Rectal smooth muscle tissue (tissue), 1 donor: ENCODE measurements around the gene DLG1.
"Not testable (repeated sequence)": the region's sequence is repeated elsewhere in the genome, so short reads cannot be mapped to it uniquely, and the experiment has no call there.

Experiments used
- H3K27ac ChIP-seq: one replicate; pipeline ENCODE4 v1.7.0; 2013; ENCODE audit warnings: low read depth, low read length, inconsistent platforms
- H3K27me3 ChIP-seq: one replicate; pipeline ENCODE4 v1.7.0; 2013; ENCODE audit warnings: low read length; ENCODE audit not compliant: control insufficient read depth, insufficient read depth
- H3K36me3 ChIP-seq: one replicate; pipeline ENCODE4 v1.7.0; 2013; ENCODE audit warnings: low read length; ENCODE audit not compliant: control insufficient read depth, insufficient read depth
- H3K4me1 ChIP-seq: one replicate; pipeline ENCODE4 v1.7.0; 2013; ENCODE audit warnings: low read length; ENCODE audit not compliant: control insufficient read depth, insufficient read depth
- H3K4me3 ChIP-seq: one replicate; pipeline ENCODE4 v1.7.0; 2013; ENCODE audit warnings: low read length
- H3K9ac ChIP-seq: one replicate; pipeline ENCODE4 v1.7.0; 2013; ENCODE audit warnings: low read length

DLG1 gene

GRCh38 chr3:197296545-197296944, 1.9 kb downstream of the DLG1 start:
- Histone ChIP-seq H3K36me3 (no peaks in the 10 kb centered on the region), H3K4me1 (no peaks in the 10 kb centered on the region), H3K4me3 (peak overlapping the region; percentile 96), H3K27me3 (no peaks in the 10 kb centered on the region), H3K27ac (no peak overlapping the region), H3K9ac (no peak overlapping the region)

- H3K36me3 ChIP-seq = no peaks in the 10 kb centered on the region
- no peak overlapping the region for H3K27ac ChIP-seq
- H3K27me3 ChIP-seq = no peaks in the 10 kb centered on the region
- H3K4me1 ChIP-seq = no peaks in the 10 kb centered on the region
- H3K9ac ChIP-seq = no peak overlapping the region
- H3K4me3 ChIP-seq = no peak overlapping the region
Observed at GRCh38 chr3:197295871-197296270, 2.5 kb downstream of the DLG1 start.

GRCh38 chr3:197293605-197294237, 4.7 kb downstream of the DLG1 start:
- Histone ChIP-seq H3K4me1 (no peaks in the 10 kb centered on the region), H3K4me3 (no peak overlapping the region), H3K9ac (no peak overlapping the region), H3K27me3 (no peaks in the 10 kb centered on the region), H3K36me3 (no peaks in the 10 kb centered on the region), H3K27ac (no peak overlapping the region)

GRCh38 chr3:197292648-197293047, 5.8 kb downstream of the DLG1 start:
- H3K27me3 ChIP-seq = no peaks in the 10 kb centered on the region
- H3K4me3 ChIP-seq = no peak overlapping the region
- H3K9ac ChIP-seq = no peak overlapping the region
- H3K36me3 ChIP-seq = no peaks in the 10 kb centered on the region
- H3K4me1 ChIP-seq = no peaks in the 10 kb centered on the region
- no peak overlapping the region for H3K27ac ChIP-seq

GRCh38 chr3:197292083-197292646, 6.2 kb downstream of the DLG1 start:
- Histone ChIP-seq H3K36me3 (no peaks in the 10 kb centered on the region), H3K27me3 (no peaks in the 10 kb centered on the region), H3K9ac (no peak overlapping the region)

GRCh38 chr3:197289726-197290125, 8.7 kb downstream of the DLG1 start:
- Histone ChIP-seq H3K36me3 (peaks cover 3% of the 10 kb centered on the region), H3K27ac (no peak overlapping the region), H3K4me3 (no peak overlapping the region), H3K4me1 (no peaks in the 10 kb centered on the region), H3K27me3 (no peaks in the 10 kb centered on the region), H3K9ac (no peak overlapping the region)

More at GRCh38 chr3:197292083-197292646, 6.2 kb downstream of the DLG1 start:
- Histone ChIP-seq H3K4me1 (no peaks in the 10 kb centered on the region), H3K4me3 (no peak overlapping the region), H3K27ac (no peak overlapping the region)

- no peak overlapping the region for H3K4me3 ChIP-seq
- peaks cover 3% of the 10 kb centered on the region for H3K36me3 ChIP-seq
- no peak overlapping the region for H3K27ac ChIP-seq
- H3K9ac ChIP-seq = no peak overlapping the region
- no peaks in the 10 kb centered on the region for H3K27me3 ChIP-seq
- no peaks in the 10 kb centered on the region for H3K4me1 ChIP-seq
Observed at GRCh38 chr3:197286678-197287077, 11.7 kb downstream of the DLG1 start.

- Histone ChIP-seq H3K36me3 (peaks cover 3% of the 10 kb centered on the region), H3K27me3 (no peaks in the 10 kb centered on the region)
Observed at GRCh38 chr3:197285557-197285956, 12.9 kb downstream of the DLG1 start.

GRCh38 chr3:197283045-197283444, 15.4 kb downstream of the DLG1 start:
- H3K4me3 ChIP-seq = no peak overlapping the region
- no peaks in the 10 kb centered on the region for H3K4me1 ChIP-seq
- no peak overlapping the region for H3K27ac ChIP-seq
- no peak overlapping the region for H3K9ac ChIP-seq
- peaks cover 3% of the 10 kb centered on the region for H3K36me3 ChIP-seq
- no peaks in the 10 kb centered on the region for H3K27me3 ChIP-seq

More at GRCh38 chr3:197285557-197285956, 12.9 kb downstream of the DLG1 start:
- no peak overlapping the region for H3K27ac ChIP-seq
- no peak overlapping the region for H3K9ac ChIP-seq
- H3K4me3 ChIP-seq = no peak overlapping the region
- no peaks in the 10 kb centered on the region for H3K4me1 ChIP-seq

- Histone ChIP-seq H3K9ac (no peak overlapping the region), H3K4me1 (no peaks in the 10 kb centered on the region), H3K36me3 (peaks cover 3% of the 10 kb centered on the region), H3K4me3 (no peak overlapping the region), H3K27me3 (no peaks in the 10 kb centered on the region), H3K27ac (no peak overlapping the region)
Observed at GRCh38 chr3:197281849-197282248, 16.6 kb downstream of the DLG1 start.

- Histone ChIP-seq H3K4me1 (no peaks in the 10 kb centered on the region), H3K27me3 (no peaks in the 10 kb centered on the region), H3K27ac (no peak overlapping the region), H3K36me3 (peaks cover 4% of the 10 kb centered on the region), H3K9ac (no peak overlapping the region), H3K4me3 (no peak overlapping the region)
Observed at GRCh38 chr3:197280156-197280555, 18.3 kb downstream of the DLG1 start.

- Histone ChIP-seq H3K27ac (no peak overlapping the region), H3K27me3 (no peaks in the 10 kb centered on the region), H3K9ac (no peak overlapping the region), H3K36me3 (peaks cover 4% of the 10 kb centered on the region), H3K4me1 (no peaks in the 10 kb centered on the region), H3K4me3 (no peak overlapping the region)
Observed at GRCh38 chr3:197278933-197279332, 19.5 kb downstream of the DLG1 start.

- not testable (repeated sequence) for H3K4me1 ChIP-seq
Observed at GRCh38 chr3:197276808-197277207, 21.6 kb downstream of the DLG1 start.

More at GRCh38 chr3:197276808-197277207, 21.6 kb downstream of the DLG1 start:
- H3K27me3 ChIP-seq, H3K27ac ChIP-seq, H3K4me3 ChIP-seq, H3K36me3 ChIP-seq, H3K9ac ChIP-seq: not testable (repeated sequence)
